Glomerular endothelial cell (primary cell): Measurements from ENCODE around the gene TRAT1. TPM values are rescaled to one million over a fixed set of nuclear protein-coding genes. Genes with fewer than 3 reads are reported as not detected.
"Not testable (repeated sequence)": the region's sequence is repeated elsewhere in the genome, so short reads cannot be mapped to it uniquely, and the experiment has no call there.

Source experiments
- DNase-seq: peaks from one replicate; pipeline ENCODE4 v3.0.0-alpha.2; 2011; ENCODE audit warnings: low read depth, low spot score; ENCODE audit errors: extremely low read depth
- total RNA-seq: library from RNA; depleted of rRNA; stranded (reverse); fragments of >200 nt; gene quantifications from 2 replicates; pipeline ENCODE4 v1.2.3, GENCODE V29; 2015

TRAT1 gene
- not detected in 2 replicates for total RNA-seq

- DNase-seq: no peak
Measured at GRCh38 chr3:108822123-108822897, at the start of gene TRAT1. Gene TRAT1 (plus strand): TSS chr3:108822786. CDS start chr3:108822928, 142 bp downstream.

- DNase-seq: no peak
Measured at GRCh38 chr3:108775649-108776048, 46.9 kb upstream of the TRAT1 start.

- no peak for DNase-seq
Measured at GRCh38 chr3:108779496-108779895, 43.1 kb upstream of the TRAT1 start.

- DNase-seq: no peak
Measured at GRCh38 chr3:108780235-108780634, 42.4 kb upstream of the TRAT1 start.

GRCh38 chr3:108791473-108791872 lies 31.1 kb upstream of the TRAT1 start:
- DNase-seq: no peak

- DNase-seq: no peak
Measured at GRCh38 chr3:108804437-108804836, 18.1 kb upstream of the TRAT1 start.

GRCh38 chr3:108804966-108805365 lies 17.6 kb upstream of the TRAT1 start:
- no peak for DNase-seq

GRCh38 chr3:108806316-108806715 lies 16.3 kb upstream of the TRAT1 start:
- no peak for DNase-seq

GRCh38 chr3:108818404-108818803 lies 4.2 kb upstream of the TRAT1 start:
- DNase-seq: no peak

GRCh38 chr3:108820586-108820985 lies 2.0 kb upstream of the TRAT1 start:
- no peak for DNase-seq

- DNase-seq: no peak
Measured at GRCh38 chr3:108823227-108823626, 641 bp downstream of the TRAT1 start.

- DNase-seq: not testable (repeated sequence)
Measured at GRCh38 chr3:108823803-108824202, 1.2 kb downstream of the TRAT1 start.

GRCh38 chr3:108826309-108827187 lies 4.0 kb downstream of the TRAT1 start:
- DNase-seq: no peak

GRCh38 chr3:108830381-108830780 lies 7.8 kb downstream of the TRAT1 start:
- DNase-seq: no peak

GRCh38 chr3:108830991-108831614 lies 8.5 kb downstream of the TRAT1 start:
- DNase-seq: no peak

- DNase-seq: no peak
Measured at GRCh38 chr3:108833611-108834010, 11.0 kb downstream of the TRAT1 start.

GRCh38 chr3:108834551-108834950 lies 12.0 kb downstream of the TRAT1 start:
- DNase-seq: no peak

- no peak for DNase-seq
Measured at GRCh38 chr3:108835101-108835500, 12.5 kb downstream of the TRAT1 start.

- DNase-seq: no peak
Measured at GRCh38 chr3:108838436-108838835, 15.8 kb downstream of the TRAT1 start.

GRCh38 chr3:108845709-108846293 lies 23.2 kb downstream of the TRAT1 start:
- DNase-seq: no peak

GRCh38 chr3:108847187-108847586 lies 24.6 kb downstream of the TRAT1 start:
- DNase-seq: no peak
